Vagina (tissue), 2 donors: ENCODE data around the gene KIF3A. TPM values are rescaled to one million over a fixed set of nuclear protein-coding genes. Genes with fewer than 3 reads are reported as not detected.
"Not testable (repeated sequence)": the region's sequence is repeated elsewhere in the genome, so short reads cannot be mapped to it uniquely, and the experiment has no call there.

Experiments
- DNase-seq, 2 donors: peaks; one replicate each; pipeline ENCODE4 v3.0.0-alpha.2; 2017; ENCODE audit errors: extremely low spot score in 2 of 2
- H3K27ac ChIP-seq: fragments of 200-600 bp; sonication (generic); one replicate; pipeline ENCODE4 v1.5.1; 2019
- H3K27me3 ChIP-seq: fragments of 200-600 bp; sonication (generic); one replicate; pipeline ENCODE4 v1.5.1; 2019
- H3K36me3 ChIP-seq, 2 donors: fragments of 200-600 bp; sonication (generic); one replicate each; pipeline ENCODE4 v1.5.1; 2017 to 2019
- H3K4me1 ChIP-seq: fragments of 200-600 bp; sonication (generic); one replicate; pipeline ENCODE4 v1.5.1; 2019
- H3K4me3 ChIP-seq, 2 donors: fragments of 200-600 bp; sonication (generic); 1 replicate in 1 of 2; 2 replicates in 1 of 2; pipeline ENCODE4 v1.5.1; 2016 to 2019
- H3K9me3 ChIP-seq: fragments of 200-600 bp; sonication (generic); one replicate; pipeline ENCODE4 v1.5.1; 2019
- CTCF ChIP-seq, 3 experiments: fragments of 450-650 bp in 2 of 3; fragments of 200-600 bp in 1 of 3; sonication (generic) in 1 of 3; IDR thresholded peaks; one replicate each; pipeline ENCODE4 v1.5.1; 2017 to 2019; ENCODE audit warnings: antibody characterized with exemption in 3 of 3, mild to moderate bottlenecking in 2 of 3, moderate library complexity in 2 of 3
- POLR2A ChIP-seq, 2 donors: fragments of 450-650 bp; IDR thresholded peaks; one replicate each; pipeline ENCODE4 v1.6.1; 2017; ENCODE audit warnings: antibody characterized with exemption in 2 of 2, mild to moderate bottlenecking in 2 of 2, moderate library complexity in 2 of 2
- POLR2AphosphoS5 ChIP-seq, 2 donors: sonication (generic); formaldehyde crosslinking; IDR thresholded peaks; one replicate each; pipeline ENCODE4 v1.9.0; 2017; ENCODE audit warnings: antibody characterized with exemption in 2 of 2, mild to moderate bottlenecking in 2 of 2, low read depth in 1 of 2; ENCODE audit not compliant: insufficient read depth in 1 of 2
- intact Hi-C: fragments of 100-400 bp; cut with DNase I; formaldehyde crosslinking; loops from one replicate; pipeline ENCODE4 v1.15.1; 2023
- total RNA-seq: library from RNA; depleted of rRNA; stranded (reverse); fragments of >200 nt; gene quantifications from one replicate; pipeline ENCODE4 v1.2.3, GENCODE V29; 2016

KIF3A gene
- total RNA-seq, 1 donor from 2014 or later, result 20.6 TPM

GRCh38 chr5:132692632-132692967 is 44.7 kb downstream of the KIF3A start:
- intact Hi-C loops, result no loop called here
- DNase-seq, result no peak

GRCh38 chr5:132691755-132692631 is 45.4 kb downstream of the KIF3A start:
- H3K27me3 ChIP-seq, H3K36me3 ChIP-seq, H3K27ac ChIP-seq, H3K4me3 ChIP-seq, intact Hi-C loops, H3K9me3 ChIP-seq, H3K4me1 ChIP-seq, DNase-seq: not testable (repeated sequence)

More at GRCh38 chr5:132692632-132692967, 44.7 kb downstream of the KIF3A start:
- Histone ChIP-seq H3K27ac (no peak overlapping the region), H3K27me3 (no peaks in the 10 kb centered on the region), H3K4me1 (no peaks in the 10 kb centered on the region), H3K36me3 (no peaks in the 10 kb centered on the region), H3K4me3 (no peak overlapping the region), H3K9me3 (no peaks in the 10 kb centered on the region)
- TF ChIP-seq POLR2A (IDR thresholded peaks at IDR 0.05), result no peak

- no peaks in the 10 kb centered on the region for H3K9me3 ChIP-seq
- no peak overlapping the region for H3K4me3 ChIP-seq
- H3K36me3 ChIP-seq, result no peaks in the 10 kb centered on the region
- no peaks in the 10 kb centered on the region for H3K27me3 ChIP-seq
- intact Hi-C loops, result no loop called here
- TF ChIP-seq POLR2AphosphoS5 (IDR thresholded peaks at IDR 0.05; ENCODE audit: insufficient read depth in 1 of 2, low read depth in 1 of 2) (no peak), POLR2A (IDR thresholded peaks at IDR 0.05) (no peak), CTCF (IDR thresholded peaks at IDR 0.05) (no peak)
- no peak for DNase-seq
- H3K27ac ChIP-seq, result no peak overlapping the region
- no peaks in the 10 kb centered on the region for H3K4me1 ChIP-seq
These were observed 47.2 kb downstream of the KIF3A start for GRCh38 chr5:132690156-132690555.

- Histone ChIP-seq H3K4me1 (no peaks in the 10 kb centered on the region), H3K27me3 (no peaks in the 10 kb centered on the region), H3K4me3 (no peak overlapping the region), H3K9me3 (no peaks in the 10 kb centered on the region), H3K27ac (no peak overlapping the region), H3K36me3 (no peaks in the 10 kb centered on the region)
- intact Hi-C loops, result no loop called here
- DNase-seq, result no peak
- no peak for TF ChIP-seq POLR2A (IDR thresholded peaks at IDR 0.05)
- TF ChIP-seq POLR2AphosphoS5 (IDR thresholded peaks at IDR 0.05; ENCODE audit: insufficient read depth in 1 of 2, low read depth in 1 of 2), result no peak
- no peak for TF ChIP-seq CTCF (IDR thresholded peaks at IDR 0.05)
These were observed 47.8 kb downstream of the KIF3A start for GRCh38 chr5:132689513-132689912.

GRCh38 chr5:132688536-132689339 is 48.6 kb downstream of the KIF3A start:
- intact Hi-C loops, result no loop called here
- Histone ChIP-seq H3K4me3 (no peak overlapping the region), H3K27ac (no peak overlapping the region), H3K36me3 (no peaks in the 10 kb centered on the region), H3K9me3 (no peaks in the 10 kb centered on the region), H3K27me3 (no peaks in the 10 kb centered on the region), H3K4me1 (no peaks in the 10 kb centered on the region)
- no peak for DNase-seq
- TF ChIP-seq CTCF (IDR thresholded peaks at IDR 0.05) (no peak), POLR2A (IDR thresholded peaks at IDR 0.05) (no peak), POLR2AphosphoS5 (IDR thresholded peaks at IDR 0.05; ENCODE audit: insufficient read depth in 1 of 2, low read depth in 1 of 2) (no peak)

GRCh38 chr5:132687995-132688394 is 49.4 kb downstream of the KIF3A start:
- Histone ChIP-seq H3K9me3 (no peaks in the 10 kb centered on the region), H3K27me3 (no peaks in the 10 kb centered on the region), H3K4me1 (no peaks in the 10 kb centered on the region), H3K27ac (no peak overlapping the region), H3K36me3 (no peaks in the 10 kb centered on the region), H3K4me3 (no peak overlapping the region)
- no peak for DNase-seq
- no peak for TF ChIP-seq POLR2AphosphoS5 (IDR thresholded peaks at IDR 0.05; ENCODE audit: insufficient read depth in 1 of 2, low read depth in 1 of 2)
- intact Hi-C loops, result no loop called here
